ENCODE results near the gene PRKCB. TPM values are rescaled to one million over a fixed set of nuclear protein-coding genes. Genes with fewer than 3 reads are reported as not detected.

Gene PRKCB
- total RNA-seq, 1 experiment from 2014 or later = not detected

DNA sequence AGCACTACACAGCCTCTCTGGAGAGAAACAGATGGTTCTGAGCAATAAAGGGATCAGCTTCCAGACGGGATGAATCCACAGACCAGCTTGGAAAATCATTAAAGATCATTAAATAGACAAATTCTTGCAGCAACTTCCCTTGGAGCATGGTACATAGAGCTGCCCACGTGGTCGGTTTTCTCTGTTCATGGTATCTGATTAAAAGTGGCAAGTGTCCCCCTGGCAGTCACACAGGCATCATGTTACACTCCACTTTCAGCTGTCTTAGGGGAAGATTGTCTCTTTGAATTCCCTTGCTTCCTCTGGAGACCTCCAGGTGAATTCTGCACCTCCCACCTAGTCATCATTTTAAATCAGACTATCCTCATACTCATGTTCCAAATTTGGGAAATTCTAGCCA is 328.2 kb downstream of the PRKCB start:
- Mint-ChIP-seq H3K36me3 (ENCODE audit: insufficient read depth, unreplicated experiment) (no peaks in the 10 kb centered on the region), H3K9me3 (ENCODE audit: unreplicated experiment) (no peaks in the 10 kb centered on the region), H3K4me1 (ENCODE audit: insufficient read depth, unreplicated experiment) (no peaks in the 10 kb centered on the region), H3K4me3 (ENCODE audit: unreplicated experiment) (no peak overlapping the region), H3K27me3 (ENCODE audit: insufficient read depth, unreplicated experiment) (peaks cover 29% of the 10 kb centered on the region), H3K27ac (ENCODE audit: low read depth, unreplicated experiment) (no peak overlapping the region)
- POLR2A ChIA-PET = no interaction called here
- BruUV-seq (replicated peaks) = no TSS peak
- intact Hi-C loops (cut with micrococcal nuclease) = no loop called here
- DNase-seq (ENCODE audit: unreplicated experiment) = no peak
- TF ChIP-seq CTCF (IDR thresholded peaks at IDR 0.05; ENCODE audit: unreplicated experiment) = no peak
- CTCF ChIA-PET = no interaction called here

- H3K9me3 Mint-ChIP-seq (ENCODE audit: unreplicated experiment) = no peaks in the 10 kb centered on the region
- POLR2A ChIA-PET = no interaction called here
- H3K27me3 Mint-ChIP-seq (ENCODE audit: insufficient read depth, unreplicated experiment) = peaks cover 34% of the 10 kb centered on the region
- H3K27ac Mint-ChIP-seq (ENCODE audit: low read depth, unreplicated experiment) = no peak overlapping the region
- BruUV-seq (replicated peaks) = no TSS peak
- no peak for TF ChIP-seq CTCF (IDR thresholded peaks at IDR 0.05; ENCODE audit: unreplicated experiment)
- no peaks in the 10 kb centered on the region for H3K4me1 Mint-ChIP-seq (ENCODE audit: insufficient read depth, unreplicated experiment)
- CTCF ChIA-PET = no interaction called here
- H3K36me3 Mint-ChIP-seq (ENCODE audit: insufficient read depth, unreplicated experiment) = no peaks in the 10 kb centered on the region
- intact Hi-C loops (cut with micrococcal nuclease) = no loop called here
- no peak overlapping the region for H3K4me3 Mint-ChIP-seq (ENCODE audit: unreplicated experiment)
- no peak for DNase-seq (ENCODE audit: unreplicated experiment)
Measured at GRCh38 chr16:24164416-24164815, 328.6 kb downstream of the PRKCB start.

GRCh38 chr16:24165273-24165672 is 329.5 kb downstream of the PRKCB start:
- ChIA-PET POLR2A (no interaction called here), CTCF (no interaction called here)
- Mint-ChIP-seq H3K36me3 (ENCODE audit: insufficient read depth, unreplicated experiment) (no peaks in the 10 kb centered on the region), H3K4me3 (ENCODE audit: unreplicated experiment) (no peak overlapping the region), H3K27ac (ENCODE audit: low read depth, unreplicated experiment) (no peak overlapping the region), H3K27me3 (ENCODE audit: insufficient read depth, unreplicated experiment) (peaks cover 40% of the 10 kb centered on the region), H3K9me3 (ENCODE audit: unreplicated experiment) (no peaks in the 10 kb centered on the region), H3K4me1 (ENCODE audit: insufficient read depth, unreplicated experiment) (no peaks in the 10 kb centered on the region)
- DNase-seq (ENCODE audit: unreplicated experiment) = no peak
- intact Hi-C loops (cut with micrococcal nuclease) = no loop called here
- BruUV-seq (replicated peaks) = no TSS peak
- TF ChIP-seq CTCF (IDR thresholded peaks at IDR 0.05; ENCODE audit: unreplicated experiment) = no peak

- Mint-ChIP-seq H3K36me3 (ENCODE audit: insufficient read depth, unreplicated experiment) (no peaks in the 10 kb centered on the region), H3K9me3 (ENCODE audit: unreplicated experiment) (no peaks in the 10 kb centered on the region), H3K4me3 (ENCODE audit: unreplicated experiment) (no peak overlapping the region), H3K27ac (ENCODE audit: low read depth, unreplicated experiment) (no peak overlapping the region), H3K27me3 (ENCODE audit: insufficient read depth, unreplicated experiment) (peaks cover 40% of the 10 kb centered on the region), H3K4me1 (ENCODE audit: insufficient read depth, unreplicated experiment) (no peaks in the 10 kb centered on the region)
- intact Hi-C loops (cut with micrococcal nuclease) = no loop called here
- no TSS peak for BruUV-seq (replicated peaks)
- TF ChIP-seq CTCF (IDR thresholded peaks at IDR 0.05; ENCODE audit: unreplicated experiment) = no peak
- POLR2A ChIA-PET = no interaction called here
- CTCF ChIA-PET = interaction anchor here (0.6 kb wide), 1 partner anchor 489 kb away, joined by 3 read pairs; no protein-coding TSS in a partner anchor
- no peak for DNase-seq (ENCODE audit: unreplicated experiment)
Measured at GRCh38 chr16:24166661-24167528, 331.1 kb downstream of the PRKCB start.
